HuH-7 (cell line): ENCODE measurements around the gene PXDN.
"Not testable (repeated sequence)": the region's sequence is repeated elsewhere in the genome, so short reads cannot be mapped to it uniquely, and the experiment has no call there.

Source experiments
- DNase-seq: peaks from one replicate; pipeline ENCODE4 v3.0.0; 2011; ENCODE audit warnings: low spot score

Gene PXDN, protein sequence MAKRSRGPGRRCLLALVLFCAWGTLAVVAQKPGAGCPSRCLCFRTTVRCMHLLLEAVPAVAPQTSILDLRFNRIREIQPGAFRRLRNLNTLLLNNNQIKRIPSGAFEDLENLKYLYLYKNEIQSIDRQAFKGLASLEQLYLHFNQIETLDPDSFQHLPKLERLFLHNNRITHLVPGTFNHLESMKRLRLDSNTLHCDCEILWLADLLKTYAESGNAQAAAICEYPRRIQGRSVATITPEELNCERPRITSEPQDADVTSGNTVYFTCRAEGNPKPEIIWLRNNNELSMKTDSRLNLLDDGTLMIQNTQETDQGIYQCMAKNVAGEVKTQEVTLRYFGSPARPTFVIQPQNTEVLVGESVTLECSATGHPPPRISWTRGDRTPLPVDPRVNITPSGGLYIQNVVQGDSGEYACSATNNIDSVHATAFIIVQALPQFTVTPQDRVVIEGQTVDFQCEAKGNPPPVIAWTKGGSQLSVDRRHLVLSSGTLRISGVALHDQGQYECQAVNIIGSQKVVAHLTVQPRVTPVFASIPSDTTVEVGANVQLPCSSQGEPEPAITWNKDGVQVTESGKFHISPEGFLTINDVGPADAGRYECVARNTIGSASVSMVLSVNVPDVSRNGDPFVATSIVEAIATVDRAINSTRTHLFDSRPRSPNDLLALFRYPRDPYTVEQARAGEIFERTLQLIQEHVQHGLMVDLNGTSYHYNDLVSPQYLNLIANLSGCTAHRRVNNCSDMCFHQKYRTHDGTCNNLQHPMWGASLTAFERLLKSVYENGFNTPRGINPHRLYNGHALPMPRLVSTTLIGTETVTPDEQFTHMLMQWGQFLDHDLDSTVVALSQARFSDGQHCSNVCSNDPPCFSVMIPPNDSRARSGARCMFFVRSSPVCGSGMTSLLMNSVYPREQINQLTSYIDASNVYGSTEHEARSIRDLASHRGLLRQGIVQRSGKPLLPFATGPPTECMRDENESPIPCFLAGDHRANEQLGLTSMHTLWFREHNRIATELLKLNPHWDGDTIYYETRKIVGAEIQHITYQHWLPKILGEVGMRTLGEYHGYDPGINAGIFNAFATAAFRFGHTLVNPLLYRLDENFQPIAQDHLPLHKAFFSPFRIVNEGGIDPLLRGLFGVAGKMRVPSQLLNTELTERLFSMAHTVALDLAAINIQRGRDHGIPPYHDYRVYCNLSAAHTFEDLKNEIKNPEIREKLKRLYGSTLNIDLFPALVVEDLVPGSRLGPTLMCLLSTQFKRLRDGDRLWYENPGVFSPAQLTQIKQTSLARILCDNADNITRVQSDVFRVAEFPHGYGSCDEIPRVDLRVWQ (N-terminal part only)

DNA sequence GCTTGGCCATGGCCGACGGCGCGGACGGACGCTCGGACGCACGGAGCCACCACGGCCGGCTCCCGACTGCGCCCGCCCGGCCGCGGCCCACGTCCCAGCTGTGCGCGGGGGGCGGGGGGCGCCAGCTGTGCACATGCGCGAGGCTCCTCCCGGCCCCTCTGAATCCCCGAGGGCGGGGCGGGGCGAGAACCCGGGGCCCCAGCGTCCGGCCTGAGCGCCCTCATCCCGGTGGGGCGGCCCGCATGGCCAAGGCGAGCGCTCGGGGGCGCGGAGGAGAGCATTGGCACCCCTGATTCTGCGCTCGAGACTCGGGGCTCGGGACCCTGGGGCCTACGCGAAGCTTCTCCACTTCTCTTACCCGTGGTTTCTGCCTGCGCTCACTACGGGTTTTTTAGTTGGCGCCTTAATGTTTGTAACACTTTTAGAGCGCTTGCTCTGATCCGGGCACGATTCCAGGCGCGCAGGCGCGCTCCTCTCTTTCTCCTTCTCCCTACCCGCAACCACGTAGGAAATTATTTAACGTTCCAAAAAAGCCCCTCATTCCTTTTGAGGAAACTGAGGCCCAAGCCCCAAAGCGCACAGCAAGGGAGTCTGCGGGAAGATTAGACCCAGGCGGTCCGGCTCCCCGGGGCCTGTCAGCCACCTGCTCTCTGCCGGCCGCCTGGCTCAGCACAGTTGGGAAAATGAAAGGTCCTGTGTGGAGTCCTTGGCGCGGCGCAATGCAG is at the start of gene PXDN:
Gene PXDN, minus strand, starts transcription at position 70 of the 725 bp plus-strand sequence. Its CDS starts 60 bp downstream, at position 10.
- no peak for DNase-seq

DNA sequence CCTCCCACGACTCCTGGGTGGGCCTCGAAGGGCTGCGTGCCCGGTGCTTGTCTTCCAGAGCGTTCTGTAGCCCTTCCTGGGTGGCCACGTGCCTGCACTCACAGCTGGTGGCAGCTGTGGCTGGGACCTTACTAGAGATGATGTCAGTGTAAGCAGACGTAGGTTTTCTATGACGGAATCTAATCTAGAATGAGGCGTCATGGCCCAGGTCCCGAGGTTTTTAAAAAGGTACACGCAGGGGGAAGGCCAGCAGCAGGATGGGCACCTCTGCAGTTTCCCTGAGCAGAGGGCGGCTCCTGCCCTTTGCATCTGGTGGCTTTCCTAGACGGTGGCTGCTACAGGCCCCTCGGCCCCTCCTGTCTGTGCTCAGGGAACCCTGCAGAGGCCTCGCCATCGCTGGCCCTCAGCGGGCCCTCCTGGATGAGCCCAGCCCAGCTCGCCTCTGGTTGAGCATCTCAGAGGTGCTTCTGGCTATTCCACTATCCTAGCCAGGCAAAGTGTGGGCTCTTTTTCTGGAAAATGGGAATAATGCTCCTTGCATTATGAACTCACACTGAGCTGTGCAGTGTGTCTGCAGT is 49.6 kb upstream of the PXDN start:
- DNase-seq = no peak

DNA sequence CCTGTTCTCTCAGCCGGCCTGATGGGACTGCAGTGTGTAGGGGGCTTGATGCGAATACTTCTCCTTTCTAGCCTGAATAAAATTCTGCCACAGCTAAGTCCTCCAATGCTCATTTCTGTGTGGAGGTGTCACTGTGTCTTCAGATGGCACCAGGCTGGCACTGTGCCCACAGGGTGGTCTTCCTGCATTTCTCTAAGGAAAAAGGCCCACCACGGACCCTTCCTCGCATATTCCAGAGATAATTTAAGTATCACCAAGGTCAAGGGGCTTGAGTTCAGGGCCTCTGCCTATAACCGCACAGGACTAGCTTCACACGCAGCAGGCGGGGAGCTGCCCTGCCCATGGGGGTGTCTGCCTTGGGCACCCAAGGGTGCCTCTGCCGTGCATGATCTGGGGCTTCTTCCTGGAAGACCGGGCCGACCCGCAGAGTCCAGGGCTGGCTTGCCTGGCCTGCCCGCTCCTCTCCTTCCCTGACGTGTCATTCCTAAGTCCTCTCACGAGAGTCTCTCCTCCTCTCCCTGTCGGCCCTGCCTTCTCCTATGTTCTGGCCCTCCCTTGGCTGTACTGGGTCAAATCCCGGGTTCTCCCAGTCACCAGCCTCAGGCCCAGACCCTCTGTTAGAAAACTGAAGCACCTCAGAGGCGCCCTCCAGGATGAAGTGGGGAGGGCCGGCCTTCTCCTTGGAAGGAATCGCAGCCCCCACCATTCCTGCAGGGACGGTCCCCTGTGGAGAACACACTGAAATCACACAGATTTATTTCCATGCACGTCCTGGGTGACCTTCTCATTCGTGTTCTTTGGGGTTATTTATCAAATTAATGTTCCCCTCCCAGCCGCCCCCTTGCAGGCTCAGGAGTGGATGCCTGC is 48.9 kb upstream of the PXDN start:
- DNase-seq = no peak

DNA sequence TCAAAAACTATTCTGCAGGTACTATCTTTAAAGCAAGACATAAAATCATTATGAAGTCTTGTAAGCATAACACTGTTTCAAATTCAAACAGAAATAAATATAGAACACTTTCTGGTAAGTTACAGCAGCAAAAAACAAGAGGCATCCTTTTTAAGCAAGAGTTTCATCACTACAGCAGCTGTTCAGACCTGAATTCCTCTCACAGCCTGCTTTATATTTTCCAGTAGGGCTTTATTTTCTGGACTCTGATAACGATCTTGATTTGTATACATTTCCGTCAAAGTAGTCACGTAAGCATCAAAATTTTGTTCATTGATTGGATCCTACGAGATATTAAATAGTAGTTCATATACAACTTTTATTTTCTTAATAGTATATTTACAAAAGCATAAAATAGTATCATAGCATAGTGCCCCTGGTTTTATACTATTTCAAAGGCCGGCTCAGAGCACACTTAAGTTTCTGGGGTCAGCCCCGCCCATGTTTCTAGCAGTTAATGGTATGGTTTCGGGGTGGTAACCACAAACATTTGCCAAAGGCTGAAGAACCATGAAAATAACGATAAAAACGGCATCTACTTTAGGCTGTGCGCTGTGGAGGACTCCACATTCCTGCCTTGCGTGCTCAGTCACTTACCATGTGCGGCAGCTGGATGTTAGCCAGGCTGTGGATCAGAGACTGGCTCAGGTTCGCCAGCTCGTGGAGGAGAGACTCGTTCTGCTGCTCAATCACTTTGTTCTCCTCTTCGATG is 47.5 kb upstream of the PXDN start:
- DNase-seq = no peak

DNA sequence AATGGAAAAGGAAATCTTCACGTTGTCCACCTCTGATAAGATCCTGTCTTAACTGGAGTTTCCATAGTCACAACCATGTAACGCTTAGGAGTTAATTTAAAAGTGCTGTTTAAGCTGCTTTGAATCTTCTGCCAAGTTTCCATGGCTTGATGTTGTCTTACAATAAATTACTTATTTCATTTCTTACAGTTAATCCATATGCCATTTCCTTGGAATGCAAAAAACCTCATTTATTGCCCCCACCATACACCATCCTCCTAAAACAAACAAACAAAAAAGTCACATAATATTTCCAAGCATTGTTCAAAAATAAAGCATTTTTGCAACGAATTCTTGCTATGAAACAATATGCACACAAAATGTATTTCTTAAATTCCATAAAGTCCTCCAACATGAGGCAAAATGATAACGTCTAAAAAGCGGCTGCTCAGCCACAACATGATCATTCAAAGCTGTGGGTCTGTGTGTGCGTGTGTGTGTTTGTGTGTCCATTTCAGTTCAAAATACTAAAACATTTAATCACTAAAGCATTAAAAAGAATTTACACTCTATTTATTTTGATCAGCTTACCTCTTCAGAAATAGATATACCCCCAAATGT is 46.8 kb upstream of the PXDN start:
- no peak for DNase-seq

DNA sequence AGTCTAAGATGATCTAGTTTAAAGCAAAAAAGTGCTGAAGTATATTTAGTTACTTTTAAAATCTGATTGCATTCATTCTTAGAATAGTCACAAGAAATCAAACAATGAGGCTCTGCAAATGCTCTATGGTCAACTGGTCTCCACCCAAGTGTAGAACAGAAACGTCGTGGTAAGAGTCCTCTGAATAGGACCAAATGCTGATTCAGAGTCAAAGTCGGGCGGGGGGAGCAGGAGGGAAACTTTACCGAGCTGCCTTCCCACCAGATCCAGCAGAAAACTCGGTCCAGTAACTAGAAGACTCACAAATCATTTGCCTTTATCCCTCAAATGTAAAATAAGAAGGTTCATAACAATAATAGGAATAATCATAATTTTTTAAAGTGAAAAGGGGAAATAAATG is 46.2 kb upstream of the PXDN start:
- DNase-seq = no peak

DNA sequence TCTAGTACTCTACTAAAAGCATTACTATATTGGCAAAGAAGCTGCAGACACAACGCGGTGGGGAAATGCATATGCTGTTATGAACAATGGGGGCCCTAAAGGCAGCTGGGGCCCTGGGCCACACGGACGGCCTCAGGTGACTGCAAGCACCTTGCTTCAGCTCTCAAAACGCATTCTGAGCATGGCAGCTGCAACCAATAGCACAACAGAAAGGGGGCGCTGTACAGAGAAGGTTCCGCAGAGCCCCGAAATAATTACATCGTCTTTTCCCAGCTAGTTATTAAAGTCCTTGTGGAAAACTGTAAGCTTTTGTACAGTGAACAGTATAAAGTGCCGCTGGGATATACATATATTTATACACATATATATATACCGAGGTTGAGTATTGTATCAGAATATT is 45.3 kb upstream of the PXDN start:
- DNase-seq = no peak

DNA sequence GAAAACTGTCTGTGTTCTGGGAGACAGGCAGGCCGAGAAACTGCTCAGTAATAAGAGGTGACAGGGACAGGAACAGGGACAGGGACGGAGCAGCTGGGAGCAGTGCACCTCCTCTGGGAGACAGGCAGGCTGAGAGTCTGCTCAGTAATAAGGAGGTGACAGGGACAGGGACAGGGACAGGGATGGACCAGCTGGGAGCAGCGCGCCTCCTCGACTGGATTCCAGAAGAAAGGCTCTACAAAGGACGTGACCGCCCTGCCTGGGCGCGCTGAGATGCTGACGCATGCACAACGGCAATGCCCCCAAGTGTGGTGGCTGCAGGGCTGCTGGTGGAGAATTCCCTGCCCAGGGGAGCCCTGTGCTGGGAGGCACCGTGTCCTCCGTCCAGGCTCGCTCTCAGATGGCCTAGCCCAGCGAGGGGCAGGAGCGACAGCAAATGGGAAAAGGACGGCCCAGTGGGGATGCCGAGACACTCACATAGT is 44.2 kb upstream of the PXDN start:
- DNase-seq = no peak

DNA sequence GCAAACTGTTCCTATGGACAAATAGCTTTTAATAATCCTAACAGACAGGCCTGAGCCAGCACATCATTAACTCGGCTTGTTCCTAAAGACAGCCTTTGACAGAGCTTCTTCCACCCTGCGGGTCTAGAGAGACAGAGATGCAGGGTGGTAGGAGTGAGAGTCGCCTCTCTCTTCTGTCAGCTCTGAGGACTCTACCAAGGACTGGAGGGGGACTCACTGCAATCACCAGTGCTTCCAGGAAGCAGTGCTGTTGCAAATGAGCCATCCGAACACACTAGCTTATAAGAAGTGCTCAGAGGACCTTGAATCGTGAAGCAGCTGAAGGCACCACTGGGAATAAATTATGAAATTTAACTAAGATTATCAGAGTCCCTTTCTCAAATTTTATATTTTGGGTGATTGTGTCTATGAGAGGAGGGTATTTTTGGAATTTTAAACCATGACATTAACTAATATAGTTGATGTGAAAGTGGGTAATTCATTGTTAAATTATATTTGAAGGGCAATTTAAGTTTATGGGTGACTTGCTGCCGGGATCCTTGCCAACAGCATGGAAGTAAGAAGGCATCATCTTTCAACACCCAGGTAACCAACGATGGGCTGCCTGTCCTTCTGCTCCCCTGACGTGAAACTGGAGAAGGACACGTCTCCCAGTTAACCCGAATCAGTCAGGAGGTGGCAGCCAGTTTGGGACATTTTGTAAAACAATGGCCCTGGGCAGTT is 43.6 kb upstream of the PXDN start:
- DNase-seq = no peak

DNA sequence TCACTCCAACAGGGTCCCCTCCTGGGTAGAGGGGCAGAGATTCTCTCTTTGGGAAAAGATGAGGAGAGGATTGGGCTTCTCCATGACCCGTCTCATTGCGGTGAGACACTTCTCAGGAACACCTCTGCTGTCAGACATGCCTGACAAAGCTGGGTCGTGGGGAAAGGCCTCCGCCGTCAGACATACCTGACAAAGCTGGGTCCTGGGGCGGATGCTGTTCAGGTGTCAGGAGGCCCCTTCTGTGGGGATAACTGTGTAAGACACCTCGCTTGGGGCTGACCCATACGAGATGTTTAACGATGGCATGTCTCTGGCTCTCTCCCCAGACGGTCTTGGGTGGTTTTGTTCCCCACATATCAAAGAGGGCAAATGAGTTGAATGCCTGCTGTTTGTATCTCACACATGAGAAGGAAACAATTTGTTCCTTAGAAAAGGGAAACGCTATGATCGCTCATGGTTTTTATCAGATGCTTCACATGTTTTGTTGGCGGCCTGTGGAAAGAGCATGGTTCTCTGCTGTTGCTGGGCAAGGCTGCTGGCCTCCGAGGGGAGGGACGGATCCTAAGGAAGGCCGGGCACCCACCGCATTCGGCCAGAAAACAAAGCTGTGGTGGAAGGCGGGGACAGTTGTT is 40.8 kb upstream of the PXDN start:
- DNase-seq = no peak

DNA sequence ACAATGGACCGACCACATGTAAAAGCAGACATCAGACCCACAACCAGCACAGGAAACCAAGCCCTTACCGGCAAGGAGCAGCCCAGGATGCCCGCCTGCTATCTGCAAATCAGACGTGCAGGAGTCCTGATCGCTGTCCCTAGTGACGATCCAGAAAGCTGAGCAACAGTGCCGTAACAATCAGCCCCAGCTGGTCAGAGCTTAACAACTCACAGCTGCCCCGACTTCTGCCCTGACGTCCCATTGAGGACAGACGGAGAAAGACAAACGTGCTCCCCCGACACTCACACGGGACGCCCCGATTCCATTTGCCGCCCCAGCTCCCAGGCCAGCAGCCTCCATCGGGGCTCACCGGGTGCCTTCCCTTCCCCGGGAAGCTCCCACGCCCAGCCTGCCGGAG is 39.8 kb upstream of the PXDN start:
- DNase-seq = no peak

DNA sequence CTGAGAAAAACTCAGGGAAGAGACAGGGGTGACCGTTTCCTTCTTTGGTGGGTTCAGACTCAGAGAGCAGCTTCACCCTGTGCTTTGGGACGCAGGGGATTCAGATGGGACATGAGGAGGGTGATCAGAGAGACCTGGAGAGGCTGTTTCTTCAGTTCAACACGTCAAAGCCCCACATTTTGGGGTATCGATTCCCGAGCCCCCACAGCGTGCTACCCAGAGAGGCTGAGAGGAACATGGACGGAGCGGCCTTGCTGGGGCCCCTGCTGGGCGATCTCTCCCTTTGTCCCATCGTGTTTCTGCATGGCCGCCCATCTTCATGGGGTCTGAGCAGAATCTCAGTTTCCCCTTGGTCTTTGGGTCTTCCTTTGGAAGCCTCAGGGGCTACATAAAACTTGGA is 38.2 kb upstream of the PXDN start:
- no peak for DNase-seq

DNA sequence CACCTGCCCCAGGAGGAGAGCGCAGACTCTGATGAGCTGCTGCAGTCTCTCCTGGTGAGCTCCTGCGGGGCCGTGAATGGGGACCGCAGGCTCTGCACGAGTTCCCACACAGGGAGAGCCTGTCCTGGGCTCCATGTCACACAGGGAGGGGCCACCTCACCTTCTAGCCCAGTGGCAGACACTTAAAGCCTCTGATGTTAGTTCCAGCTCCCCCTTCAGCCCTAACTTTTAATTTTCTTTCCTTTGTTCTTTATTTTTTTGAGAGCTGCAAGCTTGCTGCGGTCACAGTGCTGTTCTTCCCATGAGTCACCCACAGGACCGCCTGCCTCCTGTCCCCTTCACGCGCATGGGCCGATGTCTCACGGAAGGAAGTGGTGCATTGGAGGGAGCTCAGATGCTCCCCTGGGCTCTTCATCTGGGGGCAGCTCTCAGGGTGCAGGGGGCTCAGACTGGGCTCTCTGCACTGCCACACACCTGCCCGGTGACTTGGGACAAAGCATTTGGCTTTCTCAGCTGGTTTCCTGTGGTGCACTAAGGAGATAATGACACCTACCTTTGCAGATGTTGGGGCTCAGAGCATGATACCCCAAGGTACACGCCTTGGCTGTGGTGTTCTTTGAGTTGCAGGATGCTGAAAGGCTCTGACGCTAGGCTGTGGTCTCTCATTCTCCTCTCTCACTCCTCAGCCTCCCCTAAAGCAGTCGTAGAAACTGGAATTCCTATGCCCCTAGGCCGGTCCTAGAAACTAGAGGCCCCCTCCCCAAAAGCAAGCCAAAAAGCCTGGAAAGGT is 37.2 kb upstream of the PXDN start:
- DNase-seq = no peak

DNA sequence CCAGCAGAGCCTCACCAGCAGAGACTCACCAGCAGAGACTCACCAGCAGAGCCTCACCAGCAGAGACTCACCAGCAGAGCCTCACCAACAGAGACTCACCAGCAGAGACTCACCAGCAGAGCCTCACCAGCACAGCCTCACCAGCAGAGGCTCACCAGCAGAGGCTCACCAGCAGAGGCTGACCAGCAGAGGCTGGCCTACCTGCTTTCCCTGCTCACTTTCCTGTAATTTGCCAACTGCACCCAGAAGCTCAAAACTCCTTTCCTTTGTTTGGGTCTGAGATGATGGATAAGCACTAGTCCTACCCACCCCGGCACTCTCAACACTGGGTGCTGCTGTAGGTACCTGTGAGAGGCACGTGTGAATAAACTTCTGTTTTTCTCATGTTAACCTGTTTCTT is 36.4 kb upstream of the PXDN start:
- no peak for DNase-seq

DNA sequence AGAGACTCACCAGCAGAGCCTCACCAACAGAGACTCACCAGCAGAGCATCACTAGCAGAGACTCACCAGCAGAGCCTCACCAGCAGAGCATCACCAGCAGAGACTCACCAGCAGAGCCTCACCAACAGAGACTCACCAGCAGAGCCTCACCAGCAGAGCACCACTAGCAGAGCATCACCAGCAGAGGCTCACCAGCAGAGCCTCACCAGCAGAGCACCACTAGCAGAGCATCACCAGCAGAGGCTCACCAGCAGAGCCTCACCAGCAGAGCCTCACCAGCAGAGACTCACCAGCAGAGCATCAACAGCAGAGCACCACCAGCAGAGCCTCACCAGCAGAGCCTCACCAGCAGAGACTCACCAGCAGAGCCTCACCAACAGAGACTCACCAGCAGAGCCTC is 35.7 kb upstream of the PXDN start:
- not testable (repeated sequence) for DNase-seq

DNA sequence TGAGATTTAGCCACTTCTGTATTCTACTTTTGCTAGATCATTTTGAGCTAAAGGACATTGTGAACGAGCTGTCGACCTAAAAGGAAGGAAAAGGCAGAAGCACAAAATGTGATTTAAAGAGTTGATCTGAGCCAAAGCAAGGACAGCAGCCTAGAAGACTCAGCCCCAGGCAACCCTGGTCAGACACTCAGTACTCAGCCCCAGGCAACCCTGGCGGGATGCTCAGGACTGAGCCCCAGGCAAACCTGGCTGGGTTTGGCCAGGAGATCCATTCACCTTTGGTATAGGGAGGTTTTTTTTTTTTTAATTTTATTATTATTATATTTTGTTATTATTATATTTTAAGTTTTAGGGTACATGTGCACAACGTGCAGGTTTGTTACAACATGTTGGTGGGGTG is 34.3 kb upstream of the PXDN start:
- no peak for DNase-seq

DNA sequence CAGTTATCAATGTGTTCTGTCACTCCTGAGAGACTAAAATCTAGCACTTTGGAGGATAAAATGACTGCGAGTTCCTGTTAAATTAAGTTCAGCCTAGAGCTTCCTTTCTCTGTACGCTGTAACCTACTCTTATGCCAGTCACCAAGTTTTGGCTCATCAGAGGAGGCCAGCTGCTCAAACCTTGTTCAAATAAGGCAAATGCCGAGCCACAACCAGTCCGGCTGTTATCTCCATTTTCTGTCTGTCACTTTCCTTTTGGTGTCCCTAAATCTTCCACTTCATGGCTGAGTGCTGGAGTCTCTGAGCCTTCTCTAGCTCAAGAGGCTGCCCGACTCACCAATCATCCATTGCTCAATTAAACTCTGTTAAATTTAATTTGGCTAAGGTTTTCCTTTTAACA is 33.5 kb upstream of the PXDN start:
- DNase-seq = no peak
